Activated CD8-positive, alpha-beta T cell treated with anti-CD3 and anti-CD28 coated beads, Interleukin-2, amount 10 ng/mL, durations not matched to agents 7 days and 5 days (primary cell): ENCODE measurements around the gene TMPRSS6. TPM values are rescaled to one million over a fixed set of nuclear protein-coding genes. Genes with fewer than 3 reads are reported as not detected.
A peak's percentile ranks its signal among the peaks of the same experiment; 100 is the strongest.
"Not testable (repeated sequence)": the region's sequence is repeated elsewhere in the genome, so short reads cannot be mapped to it uniquely, and the experiment has no call there.

Experiments used
- ATAC-seq: fragments of 150-1000 bp; cut with Tn5 transposase; one replicate; pipeline ENCODE4 v1.10.0; 2021; ENCODE audit warnings: moderate library complexity
- CTCF ChIA-PET: fragments of 350-600 bp; sonication (Branson Sonifier 250); formaldehyde crosslinking; loops from one replicate; lab custom pipeline; 2021; ENCODE audit warnings: antibody characterized with exemption; lab: Charles Lee
- POLR2A ChIA-PET: fragments of 350-600 bp; sonication (Branson Sonifier 250); formaldehyde crosslinking; loops from one replicate; lab custom pipeline; 2021; ENCODE audit warnings: antibody characterized with exemption; lab: Charles Lee
- DNase-seq: peaks from one replicate; pipeline ENCODE4 v3.0.0-alpha.2; 2020
- H3K27ac Mint-ChIP-seq: one replicate; pipeline ENCODE4 v1.8.0; 2021; ENCODE audit warnings: mild to moderate bottlenecking, mixed read lengths
- H3K27me3 Mint-ChIP-seq: one replicate; pipeline ENCODE4 v1.8.0; 2021; ENCODE audit warnings: low read depth, mixed read lengths
- H3K36me3 Mint-ChIP-seq: one replicate; pipeline ENCODE4 v1.8.0; 2021; ENCODE audit warnings: low read depth, mixed read lengths
- H3K4me1 Mint-ChIP-seq: one replicate; pipeline ENCODE4 v1.8.0; 2021; ENCODE audit warnings: low read depth, mixed read lengths
- H3K4me3 Mint-ChIP-seq: one replicate; pipeline ENCODE4 v1.8.0; 2021; ENCODE audit warnings: mild to moderate bottlenecking, mixed read lengths
- H3K9me3 Mint-ChIP-seq: one replicate; pipeline ENCODE4 v1.8.0; 2022; ENCODE audit warnings: mixed read lengths; ENCODE audit not compliant: insufficient read depth
- total RNA-seq, 2 experiments: library from RNA; stranded (reverse); gene quantifications; one replicate each; pipeline ENCODE4 v1.2.3, GENCODE V29; 2021

TMPRSS6 gene
- total RNA-seq, 2 experiments from 2014 or later: 1.1 TPM

DNA sequence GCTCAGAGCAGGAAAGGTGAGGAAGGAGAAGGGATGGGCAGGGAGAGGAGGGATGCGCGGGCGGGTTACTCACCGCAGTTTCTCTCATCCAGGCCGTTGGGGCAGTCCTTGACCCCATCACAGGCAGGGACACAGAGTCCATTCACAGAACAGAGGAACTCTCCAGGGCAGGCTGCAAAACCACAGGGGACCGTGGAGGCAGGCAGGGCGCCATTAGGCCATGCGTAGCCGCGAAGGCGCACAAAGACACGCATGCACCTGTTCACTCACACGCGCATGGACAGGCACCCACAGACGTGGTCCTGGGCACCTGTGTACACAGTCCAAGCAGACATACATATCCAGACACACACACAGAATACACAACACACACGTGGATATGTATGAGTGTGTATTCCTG, 35.0 kb downstream of the TMPRSS6 start:
- ChIA-PET CTCF (interaction anchor here (0.7 to 2.1 kb wide), 2 partner anchors 88 to 125 kb away, joined by 3 to 7 read pairs; no protein-coding TSS in a partner anchor), POLR2A (interaction anchor here (1.0 kb wide), 1 partner anchor 47 kb away, joined by 3 read pairs; no protein-coding TSS in a partner anchor)
- DNase-seq: no peak
- Mint-ChIP-seq H3K4me3 (no peak overlapping the region), H3K36me3 (no peaks in the 10 kb centered on the region), H3K9me3 (no peaks in the 10 kb centered on the region), H3K27ac (no peak overlapping the region), H3K4me1 (peaks cover 35% of the 10 kb centered on the region), H3K27me3 (peaks cover 5% of the 10 kb centered on the region)
- no peak for ATAC-seq

DNA sequence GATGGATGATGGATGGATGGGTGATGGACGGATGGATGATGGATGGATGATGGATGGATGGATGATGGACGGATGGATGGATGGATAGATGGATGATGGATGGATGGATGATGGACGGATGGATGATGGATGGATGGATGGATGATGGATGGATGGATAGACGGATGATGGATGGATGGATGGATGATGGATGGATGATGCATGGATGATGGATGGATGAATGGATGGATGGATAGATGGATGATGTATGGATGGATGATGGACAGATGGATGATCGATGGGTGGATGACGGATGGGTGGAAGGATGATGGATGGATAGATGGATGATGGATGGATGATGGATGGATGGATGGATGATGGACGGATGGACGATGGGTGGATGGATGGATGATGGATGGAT, 36.8 kb downstream of the TMPRSS6 start:
- no peaks in the 10 kb centered on the region for H3K9me3 Mint-ChIP-seq
- no peak overlapping the region for H3K27ac Mint-ChIP-seq
- H3K27me3 Mint-ChIP-seq: peaks cover 11% of the 10 kb centered on the region
- H3K36me3 Mint-ChIP-seq: no peaks in the 10 kb centered on the region
- ATAC-seq: no peak
- H3K4me1 Mint-ChIP-seq: peaks cover 16% of the 10 kb centered on the region
- DNase-seq: no peak
- ChIA-PET CTCF (no interaction called here), POLR2A (no interaction called here)
- H3K4me3 Mint-ChIP-seq: no peak overlapping the region

DNA sequence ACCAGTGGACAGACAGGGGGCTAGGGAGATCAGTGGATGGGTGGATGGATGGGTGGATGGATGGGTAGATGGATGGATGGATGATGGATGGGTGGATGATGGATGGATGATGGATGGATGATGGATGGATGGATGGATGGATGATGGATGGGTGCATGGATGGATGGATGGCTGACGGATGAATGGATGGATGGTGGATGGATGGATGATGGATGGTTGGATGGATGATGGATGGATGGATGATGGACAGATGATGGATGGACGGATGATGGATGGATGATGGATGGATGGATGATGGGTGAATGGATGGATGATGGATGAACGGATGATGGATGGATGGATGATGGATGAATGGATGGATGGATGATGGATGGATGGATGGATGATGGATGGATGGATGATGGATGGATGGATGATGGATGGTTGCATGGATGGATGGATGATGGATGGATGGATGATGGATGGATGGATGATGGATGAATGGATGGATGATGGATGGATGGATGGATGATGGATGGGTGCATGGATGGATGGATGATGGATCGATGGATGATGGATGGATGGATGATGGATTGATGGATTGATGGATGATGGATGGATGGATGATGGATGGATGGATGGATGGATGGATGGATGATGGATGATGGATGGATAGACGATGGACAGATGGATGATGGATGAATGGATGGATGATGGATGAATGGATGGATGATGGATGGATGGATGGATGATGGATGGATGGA, 37.5 kb downstream of the TMPRSS6 start:
- not testable (repeated sequence) for H3K9me3 Mint-ChIP-seq, ATAC-seq, H3K36me3 Mint-ChIP-seq, DNase-seq, H3K27ac Mint-ChIP-seq, H3K4me3 Mint-ChIP-seq
- POLR2A ChIA-PET: interaction anchor here (0.7 kb wide), 1 partner anchor 51 kb away, joined by 3 read pairs; no protein-coding TSS in a partner anchor
- CTCF ChIA-PET: interaction anchor here (0.7 kb wide), 1 partner anchor 152 kb away, joined by 4 read pairs; no protein-coding TSS in a partner anchor
- peaks cover 11% of the 10 kb centered on the region for H3K27me3 Mint-ChIP-seq
- H3K4me1 Mint-ChIP-seq: peaks cover 13% of the 10 kb centered on the region

- POLR2A ChIA-PET: no interaction called here
- H3K4me3 Mint-ChIP-seq: no peak overlapping the region
- peaks cover 6% of the 10 kb centered on the region for H3K4me1 Mint-ChIP-seq
- DNase-seq (no peak), ATAC-seq (no peak)
- CTCF ChIA-PET: no interaction called here
- peaks cover 11% of the 10 kb centered on the region for H3K27me3 Mint-ChIP-seq
- H3K9me3 Mint-ChIP-seq: no peaks in the 10 kb centered on the region
- no peak overlapping the region for H3K27ac Mint-ChIP-seq
- no peaks in the 10 kb centered on the region for H3K36me3 Mint-ChIP-seq
These were observed 38.8 kb downstream of the TMPRSS6 start for GRCh38 chr22:37070744-37071143.

- DNase-seq (no peak), ATAC-seq (no peak)
- no peaks in the 10 kb centered on the region for H3K9me3 Mint-ChIP-seq
- POLR2A ChIA-PET: interaction anchor here (0.7 to 1.4 kb wide), 2 partner anchors 9 to 71 kb away, joined by 3 read pairs; no protein-coding TSS in a partner anchor
- CTCF ChIA-PET: no interaction called here
- H3K4me3 Mint-ChIP-seq: no peak overlapping the region
- H3K4me1 Mint-ChIP-seq: peaks cover 3% of the 10 kb centered on the region
- H3K27me3 Mint-ChIP-seq: peaks cover 11% of the 10 kb centered on the region
- no peaks in the 10 kb centered on the region for H3K36me3 Mint-ChIP-seq
- H3K27ac Mint-ChIP-seq: no peak overlapping the region
These were observed 39.2 kb downstream of the TMPRSS6 start for GRCh38 chr22:37070334-37070733.

- POLR2A ChIA-PET: interaction anchor here (0.7 to 1.4 kb wide), 2 partner anchors 10 to 72 kb away, joined by 3 read pairs; no protein-coding TSS in a partner anchor
These were observed 39.8 kb downstream of the TMPRSS6 start for GRCh38 chr22:37069719-37070118.

DNA sequence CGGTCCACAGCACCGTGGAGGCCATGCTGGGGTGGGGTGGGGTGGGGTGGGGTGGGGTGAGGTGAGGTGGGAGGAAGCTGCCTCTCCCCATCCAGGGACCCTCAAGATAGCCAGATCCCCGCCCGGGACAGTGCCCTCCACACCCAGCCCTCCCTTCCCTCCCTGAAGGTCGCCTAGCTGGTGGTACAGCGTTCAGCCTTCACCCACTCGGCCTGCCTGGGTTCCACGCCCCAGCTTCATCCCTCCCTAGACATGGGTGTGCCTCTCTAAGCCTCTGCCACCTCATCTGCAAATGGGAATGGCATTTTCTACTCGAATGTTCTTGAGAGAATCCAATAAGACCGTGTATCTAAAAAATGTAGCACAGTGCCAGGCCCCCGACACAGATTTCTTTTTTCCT, 40.2 kb downstream of the TMPRSS6 start:
- Mint-ChIP-seq H3K27me3 (peaks cover 11% of the 10 kb centered on the region), H3K36me3 (no peaks in the 10 kb centered on the region), H3K4me1 (no peaks in the 10 kb centered on the region), H3K9me3 (no peaks in the 10 kb centered on the region), H3K27ac (no peak overlapping the region), H3K4me3 (no peak overlapping the region)
- ATAC-seq (no peak), DNase-seq (no peak)
- CTCF ChIA-PET: interaction anchor here (1.3 kb wide), 1 partner anchor 130 kb away, joined by 3 read pairs; no protein-coding TSS in a partner anchor
- POLR2A ChIA-PET: interaction anchor here (0.7 to 1.4 kb wide), 2 partner anchors 10 to 13 kb away, joined by 3 read pairs; no protein-coding TSS in a partner anchor

More at GRCh38 chr22:37069719-37070118, 39.8 kb downstream of the TMPRSS6 start:
- no peaks in the 10 kb centered on the region for H3K4me1 Mint-ChIP-seq
- ATAC-seq (no peak), DNase-seq (no peak)
- no peaks in the 10 kb centered on the region for H3K36me3 Mint-ChIP-seq
- CTCF ChIA-PET: no interaction called here
- H3K9me3 Mint-ChIP-seq: no peaks in the 10 kb centered on the region
- peaks cover 11% of the 10 kb centered on the region for H3K27me3 Mint-ChIP-seq
- H3K27ac Mint-ChIP-seq: no peak overlapping the region
- H3K4me3 Mint-ChIP-seq: no peak overlapping the region

- Mint-ChIP-seq H3K4me3 (no peak overlapping the region), H3K27me3 (peaks cover 11% of the 10 kb centered on the region), H3K27ac (no peak overlapping the region), H3K9me3 (no peaks in the 10 kb centered on the region), H3K36me3 (no peaks in the 10 kb centered on the region), H3K4me1 (no peaks in the 10 kb centered on the region)
- ChIA-PET POLR2A (interaction anchor here (0.7 to 1.4 kb wide), 2 partner anchors 11 to 13 kb away, joined by 3 read pairs; no protein-coding TSS in a partner anchor), CTCF (interaction anchor here (1.3 kb wide), 1 partner anchor 130 kb away, joined by 3 read pairs; no protein-coding TSS in a partner anchor)
- ATAC-seq (peak; percentile 35), DNase-seq (no peak)
These were observed 40.7 kb downstream of the TMPRSS6 start for GRCh38 chr22:37068859-37069258.

DNA sequence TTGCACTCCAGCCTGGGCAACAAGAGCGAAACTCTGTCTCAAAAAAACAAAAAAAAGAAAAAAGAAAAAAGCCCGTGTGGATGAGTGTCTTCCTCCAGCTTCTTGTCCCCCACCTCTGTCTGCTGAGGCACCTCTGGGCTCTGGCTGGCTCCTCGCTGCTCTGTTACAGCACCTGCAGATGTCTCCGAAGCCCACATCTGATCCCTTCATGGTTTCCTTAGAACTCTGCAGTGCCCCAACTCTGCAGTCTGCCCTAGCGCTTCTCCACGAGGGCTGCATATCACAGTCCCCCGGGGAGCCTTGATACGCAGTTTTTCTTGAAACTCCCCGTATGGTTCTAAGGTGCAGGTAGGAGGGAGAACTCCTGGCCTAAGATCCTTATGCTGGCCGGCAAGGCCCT, 42.1 kb downstream of the TMPRSS6 start:
- CTCF ChIA-PET: no interaction called here
- DNase-seq (no peak), ATAC-seq (no peak)
- Mint-ChIP-seq H3K4me1 (peaks cover 9% of the 10 kb centered on the region), H3K4me3 (no peak overlapping the region), H3K27ac (no peak overlapping the region), H3K27me3 (peaks cover 11% of the 10 kb centered on the region), H3K36me3 (no peaks in the 10 kb centered on the region), H3K9me3 (no peaks in the 10 kb centered on the region)
- POLR2A ChIA-PET: no interaction called here

DNA sequence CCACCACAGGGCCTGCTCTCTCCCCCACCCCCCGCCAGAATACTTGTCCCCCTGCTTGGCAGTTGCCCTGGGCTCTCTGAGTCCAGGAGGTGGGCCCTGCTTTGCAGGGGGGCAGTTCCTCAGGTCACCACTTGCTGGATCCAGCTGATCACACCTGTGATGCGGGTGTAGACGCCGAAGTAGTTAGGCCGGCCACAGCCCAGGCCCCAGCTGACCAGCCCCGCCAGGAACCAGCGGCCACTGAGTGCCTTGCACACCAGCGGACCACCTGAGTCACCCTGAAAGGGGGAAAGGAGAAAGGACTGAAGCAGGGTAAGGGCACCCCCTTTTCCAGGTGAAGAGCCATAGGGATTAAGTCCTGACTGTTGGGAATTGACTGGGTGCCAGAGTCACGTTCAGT, 43.6 kb downstream of the TMPRSS6 start:
- no peak overlapping the region for H3K27ac Mint-ChIP-seq
- peaks cover 11% of the 10 kb centered on the region for H3K27me3 Mint-ChIP-seq
- ChIA-PET POLR2A (interaction anchor here (0.6 to 0.7 kb wide), 2 partner anchors 83 to 163 kb away, joined by 3 to 4 read pairs; no protein-coding TSS in a partner anchor), CTCF (interaction anchor here (1.2 kb wide), 1 partner anchor 133 kb away, joined by 3 read pairs; no protein-coding TSS in a partner anchor)
- no peaks in the 10 kb centered on the region for H3K36me3 Mint-ChIP-seq
- no peak overlapping the region for H3K4me3 Mint-ChIP-seq
- DNase-seq (no peak), ATAC-seq (no peak)
- no peaks in the 10 kb centered on the region for H3K9me3 Mint-ChIP-seq
- peaks cover 16% of the 10 kb centered on the region for H3K4me1 Mint-ChIP-seq

DNA sequence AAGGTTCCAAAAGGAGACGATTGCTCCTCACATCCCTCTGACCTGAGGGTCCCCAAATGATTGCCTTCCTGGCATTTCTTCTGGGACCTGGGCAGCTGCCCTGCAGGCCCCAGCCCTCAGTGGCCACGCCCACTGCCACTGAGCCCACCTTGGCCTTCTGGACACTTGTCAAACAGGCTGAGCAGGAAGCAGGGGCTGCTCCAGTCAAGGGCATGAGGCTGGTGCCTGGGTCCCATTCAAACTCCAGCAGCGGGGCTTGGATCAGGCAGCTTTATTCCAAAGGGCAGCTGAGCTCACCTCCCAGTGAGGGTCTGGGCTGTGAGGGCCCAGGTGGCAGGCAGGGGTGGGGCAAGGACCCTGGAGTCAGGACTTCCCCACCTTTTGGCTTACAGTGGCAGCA, 44.3 kb downstream of the TMPRSS6 start:
- Mint-ChIP-seq H3K9me3 (no peaks in the 10 kb centered on the region), H3K27me3 (peaks cover 10% of the 10 kb centered on the region), H3K36me3 (peaks cover under 1% of the 10 kb centered on the region), H3K4me1 (peaks cover 23% of the 10 kb centered on the region), H3K27ac (no peak overlapping the region), H3K4me3 (no peak overlapping the region)
- ChIA-PET POLR2A (interaction anchor here (0.6 to 1.0 kb wide), 2 partner anchors 163 to 177 kb away, joined by 3 to 4 read pairs; no protein-coding TSS in a partner anchor), CTCF (no interaction called here)
- no peak for DNase-seq
- ATAC-seq: no peak

DNA sequence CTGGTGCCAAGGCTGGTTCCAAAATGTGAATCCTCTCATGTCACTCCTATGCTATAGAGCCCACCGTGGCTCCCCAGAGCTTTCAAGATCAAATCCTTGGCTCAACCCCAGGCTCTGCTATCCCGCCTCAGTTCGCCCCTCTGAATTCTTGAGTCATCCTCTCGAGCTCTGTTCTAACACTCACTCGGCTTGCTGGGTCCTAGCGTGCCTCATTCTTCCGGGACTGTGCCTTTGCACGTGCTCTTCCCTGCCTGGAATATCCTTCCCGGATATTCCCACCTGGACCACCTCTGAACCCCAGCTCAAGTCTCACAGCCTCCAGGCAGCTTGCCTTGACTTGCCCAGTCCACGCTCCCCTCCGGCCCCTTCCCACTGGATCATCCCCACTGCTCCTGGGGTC, 45.0 kb downstream of the TMPRSS6 start:
- Mint-ChIP-seq H3K36me3 (peaks cover 2% of the 10 kb centered on the region), H3K27ac (no peak overlapping the region), H3K9me3 (no peaks in the 10 kb centered on the region), H3K4me3 (no peak overlapping the region), H3K4me1 (peaks cover 29% of the 10 kb centered on the region), H3K27me3 (peaks cover 6% of the 10 kb centered on the region)
- DNase-seq (no peak), ATAC-seq (no peak)
- ChIA-PET POLR2A (interaction anchor here (1.0 kb wide), 1 partner anchor 178 kb away, joined by 3 read pairs; no protein-coding TSS in a partner anchor), CTCF (no interaction called here)
